ENCODE data around the gene NFIB. TPM values are rescaled to one million over a fixed set of nuclear protein-coding genes. Genes with fewer than 3 reads are reported as not detected.

Gene NFIB
- total RNA-seq, 2 donors from 2014 or later, result not detected

DNA sequence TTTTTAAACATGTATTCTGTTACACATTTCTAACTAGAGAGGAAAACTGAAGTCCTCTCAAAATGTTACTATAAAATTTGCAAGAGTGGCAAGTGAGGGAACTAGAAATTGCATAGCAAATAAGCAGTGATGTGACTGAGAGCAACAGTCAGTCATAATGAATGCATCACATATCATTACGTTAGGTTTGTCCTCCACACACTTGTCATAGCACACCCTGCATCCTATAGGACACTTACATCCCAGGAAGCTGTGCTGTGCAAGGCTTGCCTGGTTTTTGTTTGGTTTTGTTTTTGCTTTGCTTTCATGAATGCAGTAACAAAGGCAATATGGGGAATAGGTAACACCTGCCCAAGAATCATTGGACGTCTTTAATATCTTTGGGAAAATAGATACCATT, 10.8 kb downstream of the NFIB start:
- ATAC-seq, result no peak
- Mint-ChIP-seq H3K27ac (no peak overlapping the region), H3K9me3 (no peaks in the 10 kb centered on the region), H3K36me3 (no peaks in the 10 kb centered on the region)
- DNase-seq (ENCODE audit: low spot score in 2 of 2), result no peak

DNA sequence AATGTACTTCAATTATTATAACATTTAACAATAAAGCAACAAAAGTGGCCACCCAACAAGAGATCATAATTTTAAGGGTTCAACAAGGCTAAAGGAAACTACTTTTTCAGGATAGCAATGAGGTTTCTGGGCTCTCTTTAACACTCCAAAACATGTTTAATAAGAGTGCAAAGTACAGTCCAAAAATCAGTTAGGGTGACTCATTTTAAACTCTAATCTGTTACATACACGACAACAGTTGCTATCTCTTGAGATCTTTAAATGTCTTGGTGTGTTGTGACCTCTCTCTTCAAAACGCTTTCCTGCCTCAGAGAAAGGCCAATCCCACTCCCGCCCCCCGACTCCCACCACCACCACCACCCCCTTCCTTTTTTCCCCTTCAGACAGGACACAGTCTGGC, 11.5 kb downstream of the NFIB start:
- Mint-ChIP-seq H3K27ac (no peak overlapping the region), H3K36me3 (no peaks in the 10 kb centered on the region), H3K9me3 (no peaks in the 10 kb centered on the region)
- ATAC-seq (no peak), DNase-seq (ENCODE audit: low spot score in 2 of 2) (no peak)

GRCh38 chr9:14301583-14302021, 12.3 kb downstream of the NFIB start:
- DNase-seq (ENCODE audit: low spot score in 2 of 2) (no peak), ATAC-seq (no peak)
- H3K27ac Mint-ChIP-seq, result no peak overlapping the region
- no peaks in the 10 kb centered on the region for H3K36me3 Mint-ChIP-seq
- H3K9me3 Mint-ChIP-seq, result no peaks in the 10 kb centered on the region

DNA sequence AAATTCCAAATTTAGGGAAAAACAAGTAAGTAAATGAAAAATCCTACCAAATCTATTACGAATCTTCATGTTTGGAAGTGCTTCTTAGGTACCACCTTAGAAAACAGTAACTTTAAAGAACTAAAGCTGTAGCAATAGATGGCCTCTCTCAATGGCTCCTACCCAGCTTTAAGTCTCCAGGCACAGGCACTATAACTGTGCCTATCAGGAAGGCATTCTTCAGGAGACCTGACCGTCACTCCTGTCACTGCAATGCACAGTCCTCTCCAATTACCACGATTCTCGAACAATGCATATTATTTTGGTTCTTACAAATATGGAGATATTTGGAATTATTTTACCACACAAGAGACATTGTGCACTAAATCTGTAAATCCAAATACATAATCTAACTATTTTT, 12.9 kb downstream of the NFIB start:
- H3K36me3 Mint-ChIP-seq, result no peaks in the 10 kb centered on the region
- DNase-seq (ENCODE audit: low spot score in 2 of 2), result no peak
- no peaks in the 10 kb centered on the region for H3K9me3 Mint-ChIP-seq
- ATAC-seq, result no peak
- no peak overlapping the region for H3K27ac Mint-ChIP-seq

GRCh38 chr9:14300588-14300987, 13.4 kb downstream of the NFIB start:
- DNase-seq (ENCODE audit: low spot score in 2 of 2) (no peak), ATAC-seq (no peak)
- no peak overlapping the region for H3K27ac Mint-ChIP-seq
- H3K9me3 Mint-ChIP-seq, result no peaks in the 10 kb centered on the region
- H3K36me3 Mint-ChIP-seq, result no peaks in the 10 kb centered on the region

GRCh38 chr9:14300040-14300439, 13.9 kb downstream of the NFIB start:
- H3K36me3 Mint-ChIP-seq, result no peaks in the 10 kb centered on the region
- ATAC-seq, result no peak
- no peaks in the 10 kb centered on the region for H3K9me3 Mint-ChIP-seq
- H3K27ac Mint-ChIP-seq, result no peak overlapping the region
- no peak for DNase-seq (ENCODE audit: low spot score in 2 of 2)

GRCh38 chr9:14298601-14299022, 15.3 kb downstream of the NFIB start:
- ATAC-seq (no peak), DNase-seq (ENCODE audit: low spot score in 2 of 2) (no peak)
- Mint-ChIP-seq H3K36me3 (no peaks in the 10 kb centered on the region), H3K9me3 (no peaks in the 10 kb centered on the region), H3K27ac (no peak overlapping the region)

- H3K9me3 Mint-ChIP-seq, result no peaks in the 10 kb centered on the region
- no peak overlapping the region for H3K27ac Mint-ChIP-seq
- DNase-seq (ENCODE audit: low spot score in 2 of 2), result no peak
- no peak for ATAC-seq
- no peaks in the 10 kb centered on the region for H3K36me3 Mint-ChIP-seq
These were observed 17.3 kb downstream of the NFIB start for GRCh38 chr9:14296495-14297113.

DNA sequence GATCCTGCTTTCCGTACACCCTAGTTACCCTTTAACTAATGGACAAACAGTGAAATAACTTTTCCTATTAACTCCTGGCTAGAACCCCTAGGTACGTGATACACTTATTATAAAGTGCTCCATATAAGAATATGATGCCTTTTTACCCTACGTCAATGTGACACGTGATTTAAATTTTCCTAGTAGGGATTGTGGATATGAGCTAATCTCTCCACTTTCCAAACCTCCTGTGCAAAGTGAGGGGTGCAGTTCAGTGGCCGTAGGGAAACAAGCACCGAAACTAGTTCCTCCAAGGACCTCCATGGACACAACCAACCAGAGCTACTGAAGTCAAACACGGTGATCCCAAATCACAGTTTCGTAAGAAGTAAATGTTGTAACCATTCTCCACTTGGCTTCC, 19.3 kb downstream of the NFIB start:
- Mint-ChIP-seq H3K27ac (no peak overlapping the region), H3K36me3 (no peaks in the 10 kb centered on the region), H3K9me3 (no peaks in the 10 kb centered on the region)
- no peak for DNase-seq (ENCODE audit: low spot score in 2 of 2)
- no peak for ATAC-seq

DNA sequence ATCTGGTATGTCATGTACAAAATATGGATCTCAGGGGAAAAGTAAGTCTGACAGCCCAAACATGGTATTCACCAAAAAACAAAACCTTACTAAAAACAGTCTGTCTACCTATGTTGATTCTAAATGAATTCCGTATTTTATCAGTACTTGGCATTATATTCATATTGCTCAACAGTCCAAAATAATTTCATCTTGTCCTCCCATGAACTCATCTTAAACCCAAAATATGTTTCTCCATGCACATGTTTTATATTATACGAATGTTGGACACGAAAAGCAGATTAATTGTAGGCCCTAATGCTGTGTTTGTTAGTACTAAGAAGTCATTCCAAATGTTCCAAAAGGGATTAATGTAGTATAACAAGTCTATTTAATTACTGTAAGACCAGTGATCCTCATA, 20.1 kb downstream of the NFIB start:
- DNase-seq (ENCODE audit: low spot score in 2 of 2), result no peak
- no peaks in the 10 kb centered on the region for H3K9me3 Mint-ChIP-seq
- no peak overlapping the region for H3K27ac Mint-ChIP-seq
- ATAC-seq, result no peak
- no peaks in the 10 kb centered on the region for H3K36me3 Mint-ChIP-seq

- no peak for DNase-seq (ENCODE audit: low spot score in 2 of 2)
- no peak overlapping the region for H3K27ac Mint-ChIP-seq
- H3K36me3 Mint-ChIP-seq, result no peaks in the 10 kb centered on the region
- H3K9me3 Mint-ChIP-seq, result no peaks in the 10 kb centered on the region
- ATAC-seq, result no peak
These were observed 21.7 kb downstream of the NFIB start for GRCh38 chr9:14292181-14292739.

- DNase-seq (ENCODE audit: low spot score in 2 of 2), result no peak
- Mint-ChIP-seq H3K9me3 (no peaks in the 10 kb centered on the region), H3K36me3 (no peaks in the 10 kb centered on the region), H3K27ac (no peak overlapping the region)
- ATAC-seq, result no peak
These were observed 24.0 kb downstream of the NFIB start for GRCh38 chr9:14289916-14290315.

DNA sequence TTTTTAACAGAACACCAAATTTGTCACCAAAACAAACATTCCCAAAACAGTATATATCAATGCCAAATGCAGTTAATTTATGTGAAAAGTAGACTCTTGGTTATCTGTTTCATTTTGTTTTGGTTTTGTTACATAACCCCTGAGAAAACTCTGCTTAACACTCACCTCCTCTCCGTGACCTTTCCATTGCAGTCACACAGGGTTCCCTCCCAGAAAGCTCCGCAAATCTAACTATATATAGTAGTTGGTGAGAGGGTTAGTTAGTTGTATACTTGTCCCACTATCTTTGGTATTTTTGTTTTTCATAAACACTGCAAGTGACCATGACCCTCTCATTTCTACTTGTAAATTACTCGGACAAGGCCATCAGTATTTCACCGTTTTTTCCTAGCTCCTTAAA, 25.5 kb downstream of the NFIB start:
- no peaks in the 10 kb centered on the region for H3K9me3 Mint-ChIP-seq
- ATAC-seq, result no peak
- H3K27ac Mint-ChIP-seq, result no peak overlapping the region
- no peaks in the 10 kb centered on the region for H3K36me3 Mint-ChIP-seq
- no peak for DNase-seq (ENCODE audit: low spot score in 2 of 2)

- Mint-ChIP-seq H3K36me3 (no peaks in the 10 kb centered on the region), H3K27ac (no peak overlapping the region), H3K9me3 (no peaks in the 10 kb centered on the region)
- DNase-seq (ENCODE audit: low spot score in 2 of 2) (no peak), ATAC-seq (no peak)
These were observed 27.8 kb downstream of the NFIB start for GRCh38 chr9:14286121-14286520.

DNA sequence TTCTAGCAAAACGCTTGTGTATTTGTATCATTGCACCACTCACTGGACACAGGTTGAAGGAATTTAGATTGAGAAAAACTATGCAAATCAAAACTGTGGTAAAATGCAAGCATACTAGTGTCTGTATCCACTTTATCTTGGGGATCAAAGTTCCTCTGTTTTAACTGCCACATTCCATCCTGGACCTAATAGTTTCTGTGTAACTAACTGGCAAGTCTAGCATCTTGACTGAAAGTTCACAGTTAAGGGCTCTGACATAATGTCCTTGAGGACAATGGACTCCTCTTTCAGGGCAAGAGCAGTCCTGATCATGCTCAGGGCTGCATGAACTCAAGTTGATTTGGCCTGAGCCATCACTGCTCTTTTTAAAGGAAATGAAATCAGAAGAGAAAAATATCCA, 30.7 kb downstream of the NFIB start:
- DNase-seq (ENCODE audit: low spot score in 2 of 2), result no peak
- H3K27ac Mint-ChIP-seq, result no peak overlapping the region
- H3K36me3 Mint-ChIP-seq, result no peaks in the 10 kb centered on the region
- H3K9me3 Mint-ChIP-seq, result no peaks in the 10 kb centered on the region
- no peak for ATAC-seq

DNA sequence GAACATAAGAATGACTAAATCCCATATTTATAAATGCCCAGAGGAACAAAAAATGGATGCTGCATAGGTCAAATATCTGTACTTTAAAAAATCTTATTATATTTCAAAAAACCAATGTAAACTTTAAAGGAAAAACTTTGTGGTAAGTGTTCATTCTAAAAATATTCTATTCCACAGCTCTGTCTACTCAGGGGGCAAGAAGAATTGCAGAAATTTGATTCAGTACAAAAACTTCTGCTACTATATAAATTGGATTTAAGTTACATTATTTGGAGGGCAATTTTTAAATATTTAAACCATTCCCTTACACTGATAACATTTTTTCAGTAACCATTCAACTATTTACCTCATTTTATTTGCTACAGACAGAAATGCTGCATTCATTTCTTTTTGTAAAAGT, 32.1 kb downstream of the NFIB start:
- no peak for ATAC-seq
- Mint-ChIP-seq H3K27ac (no peak overlapping the region), H3K9me3 (no peaks in the 10 kb centered on the region), H3K36me3 (no peaks in the 10 kb centered on the region)
- DNase-seq (ENCODE audit: low spot score in 2 of 2), result no peak

DNA sequence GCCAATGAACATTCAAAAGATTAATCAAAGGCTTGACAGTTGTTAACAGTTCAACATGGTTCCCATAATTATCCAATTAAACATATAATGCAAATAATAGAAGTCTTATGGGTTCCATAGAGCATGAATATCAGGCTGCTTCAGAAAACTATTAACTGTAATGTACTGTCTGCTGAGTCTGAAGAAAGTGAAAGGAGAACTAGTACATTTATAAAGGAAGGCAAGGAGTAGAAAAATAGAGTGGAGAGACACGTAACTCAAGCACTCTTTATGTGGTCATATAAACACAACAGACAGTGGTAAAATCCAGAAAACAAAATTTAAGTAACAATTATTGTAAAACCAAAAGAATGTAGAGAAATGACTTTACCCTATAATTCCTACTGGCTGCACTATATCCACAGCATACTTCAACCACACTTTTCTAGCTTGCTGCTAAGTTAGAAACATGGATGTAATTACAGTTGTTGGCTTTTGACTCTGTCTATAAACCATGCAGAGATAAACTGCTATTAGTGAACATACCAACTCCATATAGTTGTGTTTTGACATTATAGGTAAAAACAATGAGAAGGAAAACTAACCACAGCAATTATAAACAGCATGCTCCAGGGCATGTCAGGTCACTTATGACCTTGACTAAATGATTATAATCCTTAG, 32.7 kb downstream of the NFIB start:
- no peak overlapping the region for H3K27ac Mint-ChIP-seq
- no peak for DNase-seq (ENCODE audit: low spot score in 2 of 2)
- no peaks in the 10 kb centered on the region for H3K36me3 Mint-ChIP-seq
- no peak for ATAC-seq
- H3K9me3 Mint-ChIP-seq, result no peaks in the 10 kb centered on the region

DNA sequence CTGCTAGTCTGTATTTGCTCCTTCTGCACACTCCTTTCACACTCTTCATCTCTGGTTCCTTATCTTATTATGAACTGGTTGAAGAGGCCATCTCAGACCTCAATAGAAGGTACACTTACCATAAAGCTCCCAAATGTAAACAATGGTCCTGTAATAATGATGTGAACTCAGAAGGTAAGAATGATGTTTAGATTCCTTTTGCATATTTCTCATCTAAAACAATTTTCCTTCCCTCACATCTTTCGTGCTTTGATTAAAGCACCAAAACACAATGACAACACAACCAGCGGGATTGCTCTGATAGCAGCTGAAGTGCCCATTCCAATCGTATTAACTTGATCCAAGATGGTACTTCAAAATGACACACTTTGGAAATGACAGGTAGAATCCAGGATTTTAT, 34.3 kb downstream of the NFIB start:
- Mint-ChIP-seq H3K27ac (no peak overlapping the region), H3K36me3 (no peaks in the 10 kb centered on the region), H3K9me3 (no peaks in the 10 kb centered on the region)
- no peak for ATAC-seq
- DNase-seq (ENCODE audit: low spot score in 2 of 2), result no peak
